Gastrocnemius medialis (tissue), 4 donors: Measurements from ENCODE around the gene POU5F2. TPM values are rescaled to one million over a fixed set of nuclear protein-coding genes. Genes with fewer than 3 reads are reported as not detected.

Source experiments
- ATAC-seq, 2 donors: fragments of 150-250 bp; one replicate each; pipeline ENCODE4 v1.9.1; 2016
- DNase-seq, 2 donors: peaks; one replicate each; pipeline ENCODE4 v3.0.0-alpha.2; 2019
- H3K27ac ChIP-seq, 4 donors: fragments of 200-600 bp; sonication (generic); 1 replicate in 1 of 4; 2 replicates in 3 of 4; pipeline ENCODE4 v1.5.1; 2016 to 2018; ENCODE audit warnings: mild to moderate bottlenecking in 2 of 4, moderate library complexity in 1 of 4
- H3K27me3 ChIP-seq, 3 donors: fragments of 200-600 bp; sonication (generic) in 2 of 3; 1 replicate in 1 of 3; 2 replicates in 2 of 3; pipeline versions ENCODE4 v1.5.1 to v1.6.0; 2016 to 2019; ENCODE audit warnings: mild to moderate bottlenecking in 1 of 3, moderate library complexity in 1 of 3
- H3K36me3 ChIP-seq, 2 donors: fragments of 200-600 bp; sonication (generic) in 1 of 2; one replicate each; pipeline ENCODE4 v1.5.1; 2017 to 2018
- H3K4me1 ChIP-seq, 2 donors: fragments of 200-600 bp; sonication (generic) in 1 of 2; one replicate each; pipeline ENCODE4 v1.5.1; 2016 to 2017; ENCODE audit warnings: mild to moderate bottlenecking in 2 of 2
- H3K4me3 ChIP-seq, 4 donors: fragments of 200-600 bp; sonication (generic) in 3 of 4; 1 replicate in 1 of 4; 2 replicates in 3 of 4; pipeline ENCODE4 v1.5.1; 2016 to 2019; ENCODE audit warnings: mild to moderate bottlenecking in 2 of 4
- H3K9me3 ChIP-seq, 3 donors: fragments of 200-600 bp; sonication (generic) in 2 of 3; 1 replicate in 1 of 3; 2 replicates in 2 of 3; pipeline ENCODE4 v1.5.1; 2016 to 2019
- POLR2A ChIP-seq, 2 donors: fragments of 450-650 bp; IDR thresholded peaks; one replicate each; pipeline ENCODE4 v1.6.1; 2017; ENCODE audit warnings: antibody characterized with exemption in 2 of 2, mild to moderate bottlenecking in 2 of 2, moderate library complexity in 2 of 2
- in situ Hi-C, 4 donors: fragments of 200-750 bp; cut with MboI; loops; one replicate each; pipeline versions ENCODE4 v1.15.0 to v1.8.0; 2017; ENCODE audit warnings: low sequenced_read_pairs in 4 of 4
- intact Hi-C: fragments of 100-400 bp; cut with DNase I; formaldehyde crosslinking; loops from one replicate; pipeline ENCODE4 v1.15.1; 2023; ENCODE audit warnings: low total_unique reads
- total RNA-seq, 4 donors: library from RNA; depleted of rRNA; stranded (reverse); fragments of >200 nt; gene quantifications; one replicate each; pipeline versions ENCODE4 v1.1.0 to v1.2.3, GENCODE V29; 2016
- TF ChIP-seq, protein P1 (sequence below), 5 experiments: fragments of 450-650 bp in 3 of 5; fragments of 200-600 bp in 2 of 5; sonication (generic) in 2 of 5; IDR thresholded peaks in 4 of 5; conservative IDR thresholded peaks in 1 of 5; 1 replicate in 4 of 5; 2 replicates in 1 of 5; pipeline ENCODE4 v1.5.1; 2016 to 2019; ENCODE audit warnings: antibody characterized with exemption in 5 of 5, mild to moderate bottlenecking in 3 of 5, moderate library complexity in 3 of 5

The POU5F2 gene
- total RNA-seq, 4 donors from 2014 or later = 0.02 to 1.8 (median 0.03) TPM

DNA sequence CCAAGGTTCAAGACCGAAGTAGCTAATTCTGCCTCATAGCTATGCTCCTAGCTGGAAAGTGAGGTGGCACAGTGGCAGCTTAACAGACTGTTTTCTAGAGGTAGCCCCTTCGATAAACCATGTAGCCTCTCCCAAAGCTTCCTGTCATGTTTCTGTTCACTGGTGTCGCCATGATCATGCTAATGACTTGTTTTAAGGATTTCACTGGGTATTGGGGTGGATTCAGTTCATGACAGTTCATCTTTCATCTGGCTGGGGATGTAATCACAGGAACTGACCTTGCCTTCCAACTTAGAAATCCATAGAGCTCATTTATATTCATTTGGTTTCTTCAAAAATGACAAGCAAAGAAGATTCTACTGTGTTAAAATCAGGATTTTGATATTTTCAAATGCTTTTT is 9.4 kb downstream of the POU5F2 start:
- in situ Hi-C loops (no loop called here), intact Hi-C loops (no loop called here)
- no peak for ATAC-seq
- H3K9me3 ChIP-seq = no peaks in the 10 kb centered on the region
- H3K27me3 ChIP-seq = no peaks in the 10 kb centered on the region
- no peaks in the 10 kb centered on the region for H3K36me3 ChIP-seq
- H3K4me3 ChIP-seq = no peak overlapping the region
- no peak for DNase-seq
- TF ChIP-seq POLR2A (IDR thresholded peaks at IDR 0.05) = no peak
- TF ChIP-seq, protein P1, sequence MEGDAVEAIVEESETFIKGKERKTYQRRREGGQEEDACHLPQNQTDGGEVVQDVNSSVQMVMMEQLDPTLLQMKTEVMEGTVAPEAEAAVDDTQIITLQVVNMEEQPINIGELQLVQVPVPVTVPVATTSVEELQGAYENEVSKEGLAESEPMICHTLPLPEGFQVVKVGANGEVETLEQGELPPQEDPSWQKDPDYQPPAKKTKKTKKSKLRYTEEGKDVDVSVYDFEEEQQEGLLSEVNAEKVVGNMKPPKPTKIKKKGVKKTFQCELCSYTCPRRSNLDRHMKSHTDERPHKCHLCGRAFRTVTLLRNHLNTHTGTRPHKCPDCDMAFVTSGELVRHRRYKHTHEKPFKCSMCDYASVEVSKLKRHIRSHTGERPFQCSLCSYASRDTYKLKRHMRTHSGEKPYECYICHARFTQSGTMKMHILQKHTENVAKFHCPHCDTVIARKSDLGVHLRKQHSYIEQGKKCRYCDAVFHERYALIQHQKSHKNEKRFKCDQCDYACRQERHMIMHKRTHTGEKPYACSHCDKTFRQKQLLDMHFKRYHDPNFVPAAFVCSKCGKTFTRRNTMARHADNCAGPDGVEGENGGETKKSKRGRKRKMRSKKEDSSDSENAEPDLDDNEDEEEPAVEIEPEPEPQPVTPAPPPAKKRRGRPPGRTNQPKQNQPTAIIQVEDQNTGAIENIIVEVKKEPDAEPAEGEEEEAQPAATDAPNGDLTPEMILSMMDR (IDR thresholded peaks at IDR 0.05 in 4 of 5, conservative IDR thresholded peaks at IDR 0.05 in 1 of 5) = no peak
- H3K27ac ChIP-seq = no peak overlapping the region
- no peaks in the 10 kb centered on the region for H3K4me1 ChIP-seq

DNA sequence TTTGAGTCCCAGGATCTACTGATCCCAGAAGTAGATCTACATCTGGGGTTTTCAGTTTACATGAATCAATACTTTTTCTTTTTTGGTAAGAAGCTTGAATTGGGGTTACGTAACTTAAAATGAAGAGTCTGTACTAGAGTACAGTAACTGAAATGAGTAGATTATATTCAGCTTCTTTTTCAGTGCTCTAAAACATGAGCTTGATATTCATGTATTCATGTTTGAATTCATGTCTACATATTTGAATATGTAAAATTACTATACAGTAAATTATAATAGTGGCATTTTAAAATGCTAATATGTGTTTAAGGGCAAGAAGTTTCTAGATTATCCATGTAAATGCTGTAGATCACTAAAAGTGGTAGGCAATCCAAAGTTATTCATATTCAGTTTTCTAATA is 14.8 kb downstream of the POU5F2 start:
- no peaks in the 10 kb centered on the region for H3K36me3 ChIP-seq
- intact Hi-C loops = no loop called here
- in situ Hi-C loops = no loop called here
- H3K27ac ChIP-seq = no peak overlapping the region
- no peak overlapping the region for H3K4me3 ChIP-seq
- H3K4me1 ChIP-seq = no peaks in the 10 kb centered on the region
- no peaks in the 10 kb centered on the region for H3K27me3 ChIP-seq
- ATAC-seq (no peak), DNase-seq (no peak)
- no peaks in the 10 kb centered on the region for H3K9me3 ChIP-seq
- no peak for TF ChIP-seq POLR2A (IDR thresholded peaks at IDR 0.05)
- TF ChIP-seq, protein P1 (IDR thresholded peaks at IDR 0.05 in 4 of 5, conservative IDR thresholded peaks at IDR 0.05 in 1 of 5) = no peak

DNA sequence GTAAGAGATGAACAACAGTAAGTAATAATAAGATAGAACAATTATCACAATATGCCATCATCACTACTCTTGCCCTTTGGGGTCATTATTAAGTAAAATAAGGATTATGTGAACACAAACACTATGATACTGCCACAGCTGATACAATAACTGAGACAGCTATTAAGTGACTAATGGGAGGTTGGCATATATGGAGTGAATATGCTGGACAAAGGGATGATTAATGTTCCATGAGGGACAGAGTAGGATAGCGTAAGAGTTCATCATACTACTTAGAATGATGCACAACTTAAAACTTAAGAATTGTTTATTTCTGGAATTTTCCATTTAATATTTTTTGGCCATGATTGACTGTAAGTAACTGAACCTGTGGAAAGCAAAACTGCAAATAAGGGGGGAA is 16.6 kb downstream of the POU5F2 start:
- Histone ChIP-seq H3K27ac (no peak overlapping the region), H3K4me3 (no peak overlapping the region), H3K36me3 (no peaks in the 10 kb centered on the region), H3K27me3 (no peaks in the 10 kb centered on the region), H3K9me3 (no peaks in the 10 kb centered on the region), H3K4me1 (no peaks in the 10 kb centered on the region)
- intact Hi-C loops = no loop called here
- DNase-seq (no peak), ATAC-seq (no peak)
- TF ChIP-seq, protein P1 (IDR thresholded peaks at IDR 0.05 in 4 of 5, conservative IDR thresholded peaks at IDR 0.05 in 1 of 5) = no peak
- TF ChIP-seq POLR2A (IDR thresholded peaks at IDR 0.05) = no peak
- in situ Hi-C loops = no loop called here

DNA sequence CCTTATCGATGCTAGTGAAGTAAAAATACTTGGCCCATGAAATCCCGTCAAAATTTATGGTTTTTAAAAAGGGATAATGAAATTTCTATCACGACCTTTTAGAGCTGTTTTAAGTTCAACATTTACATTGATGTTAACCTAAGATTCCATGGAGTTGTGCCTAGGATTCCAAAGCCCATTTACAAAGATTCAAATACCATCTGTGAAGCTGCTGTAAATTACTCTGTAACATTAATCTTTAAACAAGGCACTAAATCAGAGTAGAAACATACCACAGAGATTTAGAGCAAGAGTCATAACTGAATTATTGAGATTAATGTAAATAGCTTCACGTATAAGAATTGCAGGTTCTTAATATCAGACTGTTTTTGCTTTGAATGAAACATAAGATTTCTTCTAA is 17.7 kb downstream of the POU5F2 start:
- Histone ChIP-seq H3K4me1 (no peaks in the 10 kb centered on the region), H3K4me3 (no peak overlapping the region), H3K27me3 (no peaks in the 10 kb centered on the region), H3K27ac (no peak overlapping the region), H3K36me3 (no peaks in the 10 kb centered on the region), H3K9me3 (no peaks in the 10 kb centered on the region)
- intact Hi-C loops = no loop called here
- in situ Hi-C loops = no loop called here
- no peak for ATAC-seq
- no peak for DNase-seq
- no peak for TF ChIP-seq POLR2A (IDR thresholded peaks at IDR 0.05)
- TF ChIP-seq, protein P1 (IDR thresholded peaks at IDR 0.05 in 4 of 5, conservative IDR thresholded peaks at IDR 0.05 in 1 of 5) = no peak

DNA sequence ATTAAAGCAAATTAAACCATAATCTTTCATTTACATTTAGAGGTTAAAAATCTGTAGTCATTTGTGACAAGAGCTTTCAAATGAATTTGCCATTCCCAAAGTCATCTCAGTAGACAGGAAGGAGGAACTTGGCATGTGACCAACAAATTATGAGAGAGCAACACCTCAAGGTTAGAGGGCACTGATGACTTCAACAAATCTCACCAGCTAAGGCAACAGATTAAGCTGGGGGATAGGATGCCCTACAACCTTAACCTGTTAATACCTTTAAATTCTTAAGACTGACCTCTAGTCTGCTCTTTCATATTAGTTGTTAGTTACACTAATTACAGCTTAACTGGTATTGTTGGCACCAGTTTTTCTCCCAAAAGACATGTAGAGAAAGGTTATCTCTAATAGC is 18.4 kb downstream of the POU5F2 start:
- ATAC-seq = no peak
- TF ChIP-seq, protein P1 (IDR thresholded peaks at IDR 0.05 in 4 of 5, conservative IDR thresholded peaks at IDR 0.05 in 1 of 5) = no peak
- TF ChIP-seq POLR2A (IDR thresholded peaks at IDR 0.05) = no peak

More for the DNA sequence above, 18.4 kb downstream of the POU5F2 start:
- Histone ChIP-seq H3K27ac (no peak overlapping the region), H3K9me3 (no peaks in the 10 kb centered on the region), H3K4me3 (no peak overlapping the region), H3K4me1 (no peaks in the 10 kb centered on the region), H3K27me3 (no peaks in the 10 kb centered on the region), H3K36me3 (no peaks in the 10 kb centered on the region)
- in situ Hi-C loops = no loop called here
- intact Hi-C loops = no loop called here
- no peak for DNase-seq
